Muscle layer of duodenum (tissue), 2 donors: ENCODE data around the gene DNAI2.
"Not testable (repeated sequence)": the region's sequence is repeated elsewhere in the genome, so short reads cannot be mapped to it uniquely, and the experiment has no call there.

ENCODE experiments used
- H3K27ac ChIP-seq: one replicate; pipeline ENCODE4 v1.7.0; 2013; ENCODE audit warnings: mild to moderate bottlenecking, low read length
- H3K27me3 ChIP-seq: one replicate; pipeline ENCODE4 v1.7.0; 2013; ENCODE audit warnings: low read depth, mild to moderate bottlenecking, control low read depth, low read length
- H3K36me3 ChIP-seq, 2 donors: one replicate each; pipeline ENCODE4 v1.7.0; 2013; ENCODE audit warnings: low read length in 2 of 2, control low read depth in 1 of 2, mild to moderate bottlenecking in 1 of 2; ENCODE audit not compliant: insufficient read depth in 2 of 2, control insufficient read depth in 1 of 2
- H3K4me1 ChIP-seq, 2 donors: one replicate each; pipeline ENCODE4 v1.7.0; 2013; ENCODE audit warnings: low read length in 2 of 2, mild to moderate bottlenecking in 2 of 2, control low read depth in 1 of 2, moderate library complexity in 1 of 2; ENCODE audit not compliant: insufficient read depth in 2 of 2, control insufficient read depth in 1 of 2
- H3K4me3 ChIP-seq, 2 donors: one replicate each; pipeline ENCODE4 v1.7.0; 2013; ENCODE audit warnings: low read length in 2 of 2, low read depth in 1 of 2, mild to moderate bottlenecking in 1 of 2
- H3K9me3 ChIP-seq, 2 donors: one replicate each; pipeline ENCODE4 v1.7.0; 2013; ENCODE audit warnings: low read length in 2 of 2, control low read depth in 1 of 2, mild to moderate bottlenecking in 1 of 2; ENCODE audit not compliant: control insufficient read depth in 1 of 2
- donor health status: healthy.

The DNAI2 gene

GRCh38 chr17:74267054-74267453 lies 7.0 kb upstream of the DNAI2 start:
- H3K36me3 ChIP-seq, H3K4me3 ChIP-seq, H3K27ac ChIP-seq, H3K27me3 ChIP-seq, H3K9me3 ChIP-seq: not testable (repeated sequence)
- H3K4me1 ChIP-seq = peaks cover 0 to 13% of the 10 kb centered on the region in 2 donors

DNA sequence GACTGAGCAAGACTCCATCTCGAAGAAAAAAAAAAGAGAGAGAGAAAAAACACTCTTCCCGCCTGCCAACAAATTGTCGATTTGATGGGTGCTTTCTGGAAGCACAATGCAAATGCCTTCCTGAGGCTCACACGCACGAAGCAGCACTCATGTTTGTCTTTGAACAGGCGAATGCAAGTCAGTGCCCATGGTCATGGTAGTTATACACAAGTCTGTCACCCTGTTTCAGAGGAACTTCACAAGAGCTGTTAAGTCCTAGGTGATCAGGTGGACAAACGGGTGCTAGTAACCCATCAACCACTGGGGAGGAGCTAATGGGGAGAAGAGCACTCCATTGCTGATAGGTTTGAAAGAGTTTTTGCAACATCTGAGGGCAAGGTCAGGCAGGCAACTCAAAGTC lies 6.5 kb upstream of the DNAI2 start:
- Histone ChIP-seq H3K27ac (no peak overlapping the region), H3K27me3 (no peaks in the 10 kb centered on the region)

DNA sequence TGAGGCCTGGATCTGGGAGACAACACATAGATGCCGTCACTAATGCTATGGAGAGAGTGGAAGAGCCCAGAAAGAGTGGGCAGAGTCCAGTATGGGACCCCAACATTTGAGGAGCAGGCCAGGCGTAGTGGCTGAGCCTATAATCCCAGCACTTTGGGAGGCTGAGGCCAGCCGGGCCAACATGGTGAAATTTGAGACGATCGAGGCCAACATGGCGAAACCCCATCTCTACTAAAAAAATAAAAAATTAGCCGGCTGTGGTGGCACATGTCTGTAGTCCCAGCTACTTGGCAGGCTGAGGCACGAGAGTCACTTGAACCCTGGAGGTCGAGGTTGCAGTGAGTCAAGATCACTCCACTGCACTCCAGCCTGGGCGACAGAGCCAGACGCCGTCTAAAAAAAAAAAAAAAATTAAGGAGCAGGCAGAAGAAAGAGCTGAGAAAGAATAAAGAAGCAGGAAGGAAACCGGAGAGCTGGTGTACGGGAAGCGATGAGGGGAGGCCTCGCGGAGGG lies 6.0 kb upstream of the DNAI2 start:
- Histone ChIP-seq H3K4me1 (peaks cover 0 to 13% of the 10 kb centered on the region in 2 donors), H3K27ac (no peak overlapping the region), H3K4me3 (no peak overlapping the region), H3K36me3 (no peaks in the 10 kb centered on the region), H3K9me3 (no peaks in the 10 kb centered on the region), H3K27me3 (no peaks in the 10 kb centered on the region)

More for the DNA sequence above, 6.5 kb upstream of the DNAI2 start:
- Histone ChIP-seq H3K4me1 (peaks cover 0 to 13% of the 10 kb centered on the region in 2 donors), H3K9me3 (no peaks in the 10 kb centered on the region), H3K4me3 (no peak overlapping the region), H3K36me3 (no peaks in the 10 kb centered on the region)

DNA sequence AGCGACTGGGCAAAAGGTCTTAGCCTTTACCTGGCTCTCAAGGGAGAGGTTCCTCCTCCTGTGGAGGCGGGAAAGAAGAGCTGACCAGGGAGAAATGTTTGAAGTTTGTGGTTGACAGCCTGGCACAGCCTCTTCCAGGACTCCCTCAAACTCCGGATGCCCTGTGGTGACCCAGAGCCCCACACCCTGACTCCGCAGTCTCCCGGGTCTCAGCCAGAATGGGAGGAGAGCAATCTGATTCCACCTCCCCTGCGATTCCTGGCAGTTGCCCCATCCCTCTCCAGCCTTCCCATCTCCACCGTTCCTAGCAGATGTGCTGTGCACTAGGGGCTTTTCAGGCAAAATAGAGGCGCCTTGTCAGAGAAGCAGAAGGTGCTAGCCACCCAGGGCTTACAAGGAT lies 5.5 kb upstream of the DNAI2 start:
- no peaks in the 10 kb centered on the region for H3K27me3 ChIP-seq
- no peak overlapping the region for H3K4me3 ChIP-seq
- no peaks in the 10 kb centered on the region for H3K36me3 ChIP-seq
- H3K4me1 ChIP-seq = peaks cover 0 to 14% of the 10 kb centered on the region in 2 donors
- H3K27ac ChIP-seq = no peak overlapping the region
- no peaks in the 10 kb centered on the region for H3K9me3 ChIP-seq

DNA sequence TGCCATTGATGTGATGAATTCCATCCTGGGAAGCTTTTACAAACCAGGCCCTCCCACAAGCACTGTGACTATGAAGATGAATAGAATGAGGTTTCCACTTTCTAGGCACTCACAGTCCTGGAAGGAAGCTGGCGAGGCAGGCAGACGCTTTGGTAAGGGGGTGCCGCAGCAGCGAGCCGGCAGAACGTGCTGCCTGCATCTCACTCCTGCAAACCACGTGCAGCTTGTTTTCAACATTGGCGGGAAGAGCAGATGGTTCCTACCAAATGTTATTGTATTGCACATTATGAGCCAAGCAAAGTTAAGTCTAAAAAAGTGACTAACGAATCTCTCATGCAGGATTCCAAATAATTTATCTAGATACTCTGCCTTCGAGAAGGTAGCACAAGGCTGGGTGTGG lies 3.7 kb upstream of the DNAI2 start:
- Histone ChIP-seq H3K9me3 (no peaks in the 10 kb centered on the region), H3K36me3 (no peaks in the 10 kb centered on the region), H3K27me3 (no peaks in the 10 kb centered on the region), H3K4me3 (no peak overlapping the region), H3K4me1 (peaks cover 0 to 27% of the 10 kb centered on the region in 2 donors), H3K27ac (no peak overlapping the region)

GRCh38 chr17:74271281-74271680 lies 2.8 kb upstream of the DNAI2 start:
- Histone ChIP-seq H3K27me3 (no peaks in the 10 kb centered on the region), H3K27ac (no peak overlapping the region), H3K36me3 (no peaks in the 10 kb centered on the region), H3K4me3 (no peak overlapping the region), H3K4me1 (peaks cover 0 to 27% of the 10 kb centered on the region in 2 donors), H3K9me3 (no peaks in the 10 kb centered on the region)

DNA sequence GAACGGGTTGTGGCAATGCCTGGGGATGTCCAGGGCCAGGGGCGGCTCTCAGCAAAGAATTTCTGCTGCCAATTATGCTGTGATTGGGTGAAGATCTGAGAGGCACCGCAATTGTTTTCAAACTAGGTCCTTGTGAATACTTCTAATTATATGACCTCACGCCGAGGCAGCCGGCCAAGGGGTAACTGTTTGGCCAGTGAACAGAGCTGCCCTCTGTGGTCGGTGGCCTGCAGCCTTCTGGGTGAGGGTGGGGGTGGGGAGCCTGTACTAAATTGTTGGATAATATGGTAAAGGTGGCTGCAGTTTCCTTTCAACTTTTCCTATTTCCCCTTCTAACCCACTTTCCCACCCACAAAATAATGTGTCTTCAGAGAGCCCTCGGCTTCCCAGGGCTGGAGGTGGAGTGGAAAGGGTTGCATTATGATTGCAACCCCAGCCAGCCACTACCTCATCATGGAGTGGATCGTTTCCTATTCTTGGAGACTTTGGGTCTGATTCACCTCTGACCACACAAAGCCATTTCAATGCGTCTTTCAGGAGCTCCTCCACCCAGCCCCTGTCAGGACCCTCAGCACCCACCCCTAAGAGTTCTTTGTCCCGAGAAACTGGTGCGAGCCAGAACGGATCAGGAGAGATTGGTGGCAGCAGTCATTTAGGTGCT lies 2.0 kb upstream of the DNAI2 start:
- Histone ChIP-seq H3K9me3 (no peaks in the 10 kb centered on the region), H3K27me3 (no peaks in the 10 kb centered on the region), H3K4me1 (peaks cover 0 to 27% of the 10 kb centered on the region in 2 donors), H3K4me3 (no peak overlapping the region), H3K27ac (peak overlapping the region; percentile 23), H3K36me3 (no peaks in the 10 kb centered on the region)

- Histone ChIP-seq H3K36me3 (no peaks in the 10 kb centered on the region), H3K4me3 (no peak overlapping the region), H3K4me1 (peaks cover 0 to 31% of the 10 kb centered on the region in 2 donors), H3K27me3 (no peaks in the 10 kb centered on the region), H3K27ac (no peak overlapping the region), H3K9me3 (no peaks in the 10 kb centered on the region)
These were observed 1.3 kb upstream of the DNAI2 start for GRCh38 chr17:74272731-74273201.

DNA sequence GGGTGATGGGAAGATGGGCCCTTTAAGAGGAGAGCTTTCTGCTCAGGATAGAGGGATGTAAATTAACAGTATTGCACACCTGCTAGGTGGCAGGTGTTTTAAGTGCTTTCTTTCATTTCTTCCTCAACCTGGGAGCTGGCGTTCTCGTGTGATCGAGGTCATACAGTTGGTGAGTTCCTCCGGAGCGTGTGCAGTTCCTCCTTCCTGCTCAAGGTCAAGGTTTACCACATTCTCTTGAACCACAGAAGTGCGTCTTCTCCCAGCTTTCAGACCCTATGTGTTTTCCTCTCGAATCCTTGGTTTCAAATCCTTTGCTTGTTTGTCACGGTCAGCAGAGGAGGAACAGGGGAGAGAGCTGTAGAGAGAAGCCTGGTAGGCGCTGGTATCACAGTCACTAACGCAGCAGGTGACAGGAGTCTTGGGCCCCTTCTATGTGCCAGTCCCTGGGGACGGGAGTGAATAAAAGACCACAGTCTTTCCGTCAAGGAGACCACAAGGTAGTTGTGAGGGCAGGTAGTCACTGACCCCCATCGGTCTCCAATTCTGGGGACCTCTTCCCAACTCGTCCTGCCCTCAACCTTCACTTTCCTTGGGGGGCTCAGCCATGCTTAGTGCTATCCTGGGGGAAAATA lies 791 bp downstream of the DNAI2 start:
- Histone ChIP-seq H3K4me3 (no peak overlapping the region), H3K27me3 (no peaks in the 10 kb centered on the region), H3K9me3 (no peaks in the 10 kb centered on the region), H3K4me1 (peaks cover 0 to 31% of the 10 kb centered on the region in 2 donors), H3K36me3 (no peaks in the 10 kb centered on the region), H3K27ac (no peak overlapping the region)

DNA sequence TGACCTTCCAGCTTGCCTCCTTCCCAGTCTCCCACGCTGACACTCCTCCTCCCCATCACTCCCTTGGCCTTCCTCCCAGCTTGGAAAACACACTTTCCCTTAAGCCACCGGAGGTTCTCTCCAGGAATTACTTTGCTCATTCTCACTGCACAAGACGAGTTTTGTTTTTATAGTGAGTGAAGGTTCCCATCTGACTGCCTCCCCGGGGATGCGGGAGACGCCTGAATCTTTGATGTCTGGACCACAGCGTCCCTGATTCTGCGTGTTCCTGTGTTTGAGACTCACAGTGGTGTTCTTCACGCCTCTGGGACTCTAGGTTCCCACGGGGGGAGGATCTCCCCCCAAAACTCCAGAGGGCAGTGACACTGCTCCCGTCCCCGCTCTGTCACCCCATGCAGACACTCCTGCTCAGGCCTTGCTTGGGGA lies 2.0 kb downstream of the DNAI2 start:
- no peak overlapping the region for H3K27ac ChIP-seq
- no peak overlapping the region for H3K4me3 ChIP-seq

GRCh38 chr17:74276541-74277009 lies 2.5 kb downstream of the DNAI2 start:
- no peak overlapping the region for H3K27ac ChIP-seq

More for the DNA sequence above, 2.0 kb downstream of the DNAI2 start:
- peaks cover 0 to 21% of the 10 kb centered on the region in 2 donors for H3K4me1 ChIP-seq
- H3K9me3 ChIP-seq = no peaks in the 10 kb centered on the region
- H3K27me3 ChIP-seq = no peaks in the 10 kb centered on the region
- H3K36me3 ChIP-seq = no peaks in the 10 kb centered on the region

More at GRCh38 chr17:74276541-74277009, 2.5 kb downstream of the DNAI2 start:
- peaks cover 0 to 18% of the 10 kb centered on the region in 2 donors for H3K4me1 ChIP-seq
- no peaks in the 10 kb centered on the region for H3K36me3 ChIP-seq
- H3K4me3 ChIP-seq = no peak overlapping the region
- no peaks in the 10 kb centered on the region for H3K9me3 ChIP-seq
- H3K27me3 ChIP-seq = no peaks in the 10 kb centered on the region
